RWPE1 (cell line): ENCODE data around the gene SPATA33.
"Not testable (repeated sequence)": the region's sequence is repeated elsewhere in the genome, so short reads cannot be mapped to it uniquely, and the experiment has no call there.

Experiments used
- CTCF ChIA-PET: fragments of 350-600 bp; sonication (Branson Sonifier 250); formaldehyde crosslinking; extraction: SDS; loops from one replicate; lab custom pipeline; 2021; lab: Yijun Ruan, JAX
- POLR2A ChIA-PET: fragments of 400-600 bp; formaldehyde crosslinking; extraction: SDS; loops from one replicate; lab custom pipeline; 2020; ENCODE audit warnings: antibody characterized with exemption; ENCODE audit not compliant: low non-redundant PET; lab: Yijun Ruan, JAX
- DNase-seq: peaks from one replicate; pipeline ENCODE4 v3.0.0; 2012; ENCODE audit warnings: low spot score
- H3K27ac ChIP-seq: fragments of 450-650 bp; 2 replicates; pipeline ENCODE4 v1.5.1; 2017
- TF ChIP-seq, protein P1 (sequence below): fragments of 450-650 bp; conservative IDR thresholded peaks from 2 replicates; pipeline ENCODE4 v1.5.1; 2017; ENCODE audit warnings: low read depth, mild to moderate bottlenecking

SPATA33 gene

DNA sequence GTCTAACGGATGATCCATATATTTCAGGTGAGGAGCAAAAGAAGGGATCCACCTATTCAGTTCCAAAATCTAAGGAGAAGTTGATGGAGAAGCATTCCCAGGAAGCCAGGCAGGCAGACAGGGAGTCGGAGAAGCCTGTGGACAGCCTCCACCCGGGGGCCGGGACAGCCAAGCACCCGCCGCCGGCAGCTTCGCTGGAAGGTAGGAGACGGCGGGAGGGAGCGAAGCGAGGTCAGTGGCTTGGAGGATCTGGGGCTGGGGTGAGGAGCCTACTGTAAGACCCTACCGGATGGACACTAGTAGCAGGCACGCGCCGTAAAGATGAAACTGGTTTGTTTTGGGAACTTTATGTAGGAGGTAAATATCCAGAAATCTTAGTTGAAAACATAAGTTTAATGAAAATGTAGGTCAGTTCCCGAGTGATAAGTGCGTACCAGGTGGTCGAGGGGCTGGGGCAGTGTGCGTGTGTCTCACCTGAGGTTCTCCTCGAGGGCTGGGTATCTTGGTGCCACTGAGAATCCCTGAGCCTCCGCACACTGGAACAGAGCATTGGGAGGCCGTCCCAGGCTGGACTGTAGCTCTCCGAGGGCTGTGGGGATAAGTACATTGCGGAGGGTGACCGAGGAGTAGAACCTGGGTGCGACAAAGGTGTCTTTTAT is 714 bp downstream of the SPATA33 start:
- peak overlapping the region; percentile 91 for H3K27ac ChIP-seq
- CTCF ChIA-PET: interaction anchor here (0.5 to 1.3 kb wide), 3 partner anchors 17 to 63 kb away, joined by 3 read pairs; no protein-coding TSS in a partner anchor
- DNase-seq: peak; percentile 30
- TF ChIP-seq, protein P1, sequence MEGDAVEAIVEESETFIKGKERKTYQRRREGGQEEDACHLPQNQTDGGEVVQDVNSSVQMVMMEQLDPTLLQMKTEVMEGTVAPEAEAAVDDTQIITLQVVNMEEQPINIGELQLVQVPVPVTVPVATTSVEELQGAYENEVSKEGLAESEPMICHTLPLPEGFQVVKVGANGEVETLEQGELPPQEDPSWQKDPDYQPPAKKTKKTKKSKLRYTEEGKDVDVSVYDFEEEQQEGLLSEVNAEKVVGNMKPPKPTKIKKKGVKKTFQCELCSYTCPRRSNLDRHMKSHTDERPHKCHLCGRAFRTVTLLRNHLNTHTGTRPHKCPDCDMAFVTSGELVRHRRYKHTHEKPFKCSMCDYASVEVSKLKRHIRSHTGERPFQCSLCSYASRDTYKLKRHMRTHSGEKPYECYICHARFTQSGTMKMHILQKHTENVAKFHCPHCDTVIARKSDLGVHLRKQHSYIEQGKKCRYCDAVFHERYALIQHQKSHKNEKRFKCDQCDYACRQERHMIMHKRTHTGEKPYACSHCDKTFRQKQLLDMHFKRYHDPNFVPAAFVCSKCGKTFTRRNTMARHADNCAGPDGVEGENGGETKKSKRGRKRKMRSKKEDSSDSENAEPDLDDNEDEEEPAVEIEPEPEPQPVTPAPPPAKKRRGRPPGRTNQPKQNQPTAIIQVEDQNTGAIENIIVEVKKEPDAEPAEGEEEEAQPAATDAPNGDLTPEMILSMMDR: no peak
- POLR2A ChIA-PET: no interaction called here

DNA sequence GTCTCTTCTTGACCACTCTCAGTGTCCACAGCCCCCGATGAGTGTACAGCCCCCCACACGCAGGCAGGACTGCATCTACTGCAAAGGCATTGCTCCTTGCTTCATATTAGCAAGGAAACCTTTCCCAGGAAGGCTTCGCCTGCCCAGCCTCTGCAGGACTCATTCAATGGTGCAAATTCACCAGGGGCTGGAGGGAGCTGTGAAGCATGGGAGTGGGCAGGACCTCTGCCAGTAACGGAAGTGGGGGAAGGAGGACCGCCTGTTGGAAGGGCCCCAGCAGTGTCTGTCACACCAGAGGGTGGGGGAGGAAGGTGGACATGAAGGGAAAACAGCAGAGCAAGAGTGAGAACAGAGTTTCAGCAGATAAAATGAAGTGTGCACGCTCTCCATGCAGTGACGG is 2.5 kb downstream of the SPATA33 start:
- peak overlapping the region; percentile 91 for H3K27ac ChIP-seq
- CTCF ChIA-PET: interaction anchor here (0.6 kb wide), 1 partner anchor 68 kb away, joined by 3 read pairs; no protein-coding TSS in a partner anchor
- DNase-seq: no peak
- TF ChIP-seq, protein P1: no peak
- POLR2A ChIA-PET: no interaction called here

DNA sequence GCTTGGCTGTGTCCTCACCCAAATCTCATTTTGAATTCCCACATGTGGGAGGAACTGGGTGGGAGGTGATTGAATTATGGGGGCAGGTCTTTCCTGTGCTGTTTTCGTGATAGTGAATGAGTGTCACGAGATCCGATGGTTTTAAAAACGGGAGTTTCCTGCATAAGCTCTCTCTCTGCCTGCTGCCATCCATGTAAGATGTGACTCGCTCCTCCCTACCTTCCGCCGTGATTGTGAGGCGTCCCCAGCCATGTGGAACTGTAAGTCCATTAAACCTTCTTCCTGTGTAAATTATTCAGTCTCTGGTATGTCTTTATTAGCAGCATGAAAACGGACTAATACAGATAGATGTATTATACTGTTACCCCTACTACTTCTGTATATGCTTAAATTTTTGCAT is 3.6 kb downstream of the SPATA33 start:
- TF ChIP-seq, protein P1: no peak
- peak overlapping the region; percentile 91; the same call in 1 of the 2 replicates for H3K27ac ChIP-seq
- DNase-seq: no peak
- ChIA-PET POLR2A (no interaction called here), CTCF (no interaction called here)

DNA sequence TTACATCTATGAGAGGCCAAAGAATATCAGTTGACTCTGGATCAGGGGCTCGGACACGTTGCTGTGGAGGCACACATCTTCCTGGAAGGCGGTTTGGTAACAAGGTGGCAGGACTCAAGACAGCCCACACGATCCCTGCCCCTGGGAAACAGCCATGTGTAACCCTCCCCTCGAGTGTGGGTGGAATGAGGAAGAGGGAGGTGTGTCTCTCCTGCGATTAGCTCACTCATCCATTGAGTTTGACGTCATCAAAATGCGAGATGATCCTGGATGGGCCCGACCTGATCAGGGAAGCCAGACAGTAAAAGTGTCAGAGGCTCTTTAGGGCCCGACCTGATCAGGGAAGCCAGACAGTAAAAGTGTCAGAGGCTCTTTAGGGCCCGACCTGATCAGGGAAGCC is 6.6 kb downstream of the SPATA33 start:
- CTCF ChIA-PET, POLR2A ChIA-PET: not testable (repeated sequence)

DNA sequence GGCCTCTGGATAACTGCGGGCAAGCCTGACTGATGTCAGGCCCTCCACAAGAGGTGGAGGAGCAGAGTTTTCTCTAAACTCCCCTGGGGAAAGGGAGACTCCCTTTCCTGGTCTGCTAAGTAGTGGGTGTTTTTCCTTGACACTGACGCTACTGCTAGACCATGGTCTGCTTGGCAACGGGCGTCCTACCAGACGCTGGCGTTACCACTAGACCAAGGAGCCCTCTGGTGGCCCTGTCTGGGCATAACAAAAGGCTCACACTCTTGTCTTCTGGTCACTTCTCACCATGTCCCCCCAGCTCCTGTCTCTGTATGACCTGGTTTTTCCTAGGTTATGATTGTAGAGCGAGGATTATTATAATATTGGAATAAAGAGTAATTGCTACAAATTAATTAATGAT is 9.4 kb downstream of the SPATA33 start:
- peak overlapping the region; percentile 61; the same call in 1 of the 2 replicates for H3K27ac ChIP-seq
- DNase-seq, POLR2A ChIA-PET: not testable (repeated sequence)
- TF ChIP-seq, protein P1: peak; percentile 23
- CTCF ChIA-PET: interaction anchor here (0.7 to 0.9 kb wide), 2 partner anchors 91 to 351 kb away, joined by 3 read pairs; partner anchors contain the start of gene CPNE7

More for the DNA sequence above, 6.6 kb downstream of the SPATA33 start:
- DNase-seq, H3K27ac ChIP-seq: not testable (repeated sequence)

DNA sequence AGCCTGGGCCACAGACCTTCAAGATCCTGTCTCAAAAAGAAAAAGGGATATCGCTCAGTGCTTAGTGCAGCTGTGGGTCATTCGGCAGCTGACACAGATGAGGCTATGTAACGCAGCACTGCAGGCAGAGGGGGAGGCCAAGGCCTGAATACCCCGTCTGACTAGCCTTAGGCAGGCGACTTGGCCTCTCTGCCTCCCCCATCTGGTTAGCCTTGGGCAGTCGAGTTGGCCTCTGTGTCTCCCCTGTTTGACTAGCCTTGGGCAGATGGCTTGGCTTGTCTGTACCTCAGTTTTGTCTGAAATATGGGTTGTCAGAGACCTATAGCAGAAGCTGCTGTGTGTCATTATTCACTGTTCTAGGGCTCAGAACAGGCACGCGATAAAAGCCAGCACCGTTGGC is 10.0 kb downstream of the SPATA33 start:
- TF ChIP-seq, protein P1: no peak
- no peak for DNase-seq
- CTCF ChIA-PET: interaction anchor here (0.7 to 0.9 kb wide), 2 partner anchors 92 to 351 kb away, joined by 3 read pairs; partner anchors contain the start of gene CPNE7
- peak overlapping the region; percentile 61 for H3K27ac ChIP-seq
- POLR2A ChIA-PET: no interaction called here

DNA sequence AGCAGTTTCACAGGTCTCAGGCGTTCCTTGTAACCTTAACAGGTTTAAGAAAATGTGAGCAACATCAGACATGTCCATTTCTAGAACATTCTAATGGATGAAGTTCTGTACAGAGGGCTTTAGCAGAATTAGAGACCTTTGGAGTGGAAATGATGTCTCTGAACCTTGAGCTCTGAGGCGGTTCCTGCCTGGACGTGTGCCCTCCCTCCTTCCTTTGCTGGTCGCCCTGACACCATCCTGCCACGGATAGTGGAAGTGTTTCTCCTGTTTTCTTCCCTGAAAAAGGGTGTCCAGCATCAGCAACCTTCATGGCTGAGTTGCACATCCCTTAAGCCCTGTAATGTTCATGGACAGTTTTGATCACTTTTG is 11.1 kb downstream of the SPATA33 start:
- peak overlapping the region; percentile 61 for H3K27ac ChIP-seq
- no peak for DNase-seq
- POLR2A ChIA-PET: no interaction called here
- CTCF ChIA-PET: no interaction called here
- TF ChIP-seq, protein P1: no peak
